Epithelial cell of prostate (primary cell): Measurements from ENCODE around the gene SORCS2.

Experiments
- DNase-seq: peaks from one replicate; pipeline ENCODE4 v3.0.0-alpha.2; 2011; ENCODE audit warnings: low read depth, low spot score
- H3K27ac ChIP-seq: fragments of 450-650 bp; 2 replicates; pipeline ENCODE4 v1.5.1; 2017; ENCODE audit warnings: mild to moderate bottlenecking

The SORCS2 gene

DNA sequence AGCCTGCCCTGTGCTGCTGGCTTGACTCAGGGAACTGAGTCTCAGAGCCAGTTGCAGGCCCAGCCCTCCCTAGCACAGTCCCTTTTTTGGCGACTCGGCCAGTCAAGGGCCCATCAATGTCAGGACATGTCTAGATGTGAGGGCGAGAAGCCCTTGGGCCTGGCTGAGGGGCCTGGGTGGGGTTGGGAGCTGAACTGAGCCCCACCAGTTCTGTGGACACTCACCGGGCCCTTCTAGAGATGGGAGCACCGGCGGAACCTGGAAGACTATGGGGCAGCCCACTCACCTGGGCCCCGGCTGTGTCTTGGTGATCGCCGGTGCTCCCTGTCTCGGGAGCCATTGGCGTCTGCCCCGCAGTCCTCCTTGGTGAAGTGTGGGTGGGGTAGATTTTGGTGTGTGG lies 501.4 kb downstream of the SORCS2 start:
- no peak overlapping the region for H3K27ac ChIP-seq
- no peak for DNase-seq

DNA sequence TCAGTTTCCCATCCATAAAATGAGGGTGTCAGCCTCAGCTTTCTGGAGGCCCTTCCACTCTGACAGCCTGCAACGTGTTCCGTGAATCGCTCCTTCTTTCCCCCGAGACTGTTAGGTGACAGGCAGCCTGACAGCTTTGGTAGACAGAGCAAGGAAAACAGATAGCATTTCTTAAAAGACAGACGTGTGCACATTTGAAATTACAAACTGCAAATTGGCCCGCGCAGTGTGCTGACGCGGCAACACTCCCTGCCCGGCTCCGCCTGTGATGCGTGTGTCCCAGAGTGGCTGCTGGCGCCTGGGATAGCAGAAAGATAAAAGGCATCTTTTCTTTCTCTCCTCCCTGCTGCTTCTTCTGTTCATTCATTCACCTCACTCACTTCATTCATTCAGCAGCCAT lies 502.0 kb downstream of the SORCS2 start:
- DNase-seq = no peak
- H3K27ac ChIP-seq = no peak overlapping the region

DNA sequence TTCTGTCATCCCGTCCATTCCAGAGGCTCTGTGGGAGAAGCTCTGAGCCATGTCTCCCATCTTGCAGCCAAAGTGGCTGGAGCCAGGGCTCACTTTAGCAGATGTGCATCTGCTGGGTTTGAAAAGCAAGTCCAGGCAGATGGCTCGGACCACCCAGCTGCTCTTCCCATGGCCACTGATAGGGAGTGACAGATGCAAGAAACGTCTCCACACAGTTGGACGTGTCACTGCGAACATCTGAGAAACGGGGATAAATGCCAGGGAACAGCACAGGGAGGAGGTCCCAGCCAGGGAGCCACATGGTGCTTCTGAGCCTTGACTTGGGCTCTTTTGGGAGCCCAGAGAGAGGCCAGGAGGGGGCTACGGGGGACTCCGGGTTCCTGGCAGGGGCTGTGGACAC lies 505.0 kb downstream of the SORCS2 start:
- H3K27ac ChIP-seq = no peak overlapping the region
- no peak for DNase-seq

DNA sequence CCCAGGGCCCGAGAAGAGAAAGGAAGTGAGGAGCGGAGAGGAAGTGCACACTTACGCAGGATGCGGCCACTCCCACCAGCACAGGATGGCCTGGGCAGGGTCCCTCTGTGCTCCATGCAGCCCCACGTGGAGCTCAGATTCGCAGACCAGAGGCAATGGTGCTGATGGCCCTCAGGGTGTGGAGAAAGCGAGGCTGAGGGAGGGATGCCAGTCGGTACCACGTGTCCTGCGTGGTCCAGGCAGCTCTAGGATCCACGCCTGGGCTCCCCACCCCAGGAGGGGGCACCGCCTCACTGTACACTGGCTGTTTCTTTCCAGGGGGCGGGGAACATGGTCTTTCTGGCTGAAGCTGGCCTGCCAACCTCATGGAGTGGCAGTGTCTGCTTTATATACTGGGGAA lies 505.5 kb downstream of the SORCS2 start:
- no peak for DNase-seq
- no peak overlapping the region for H3K27ac ChIP-seq

DNA sequence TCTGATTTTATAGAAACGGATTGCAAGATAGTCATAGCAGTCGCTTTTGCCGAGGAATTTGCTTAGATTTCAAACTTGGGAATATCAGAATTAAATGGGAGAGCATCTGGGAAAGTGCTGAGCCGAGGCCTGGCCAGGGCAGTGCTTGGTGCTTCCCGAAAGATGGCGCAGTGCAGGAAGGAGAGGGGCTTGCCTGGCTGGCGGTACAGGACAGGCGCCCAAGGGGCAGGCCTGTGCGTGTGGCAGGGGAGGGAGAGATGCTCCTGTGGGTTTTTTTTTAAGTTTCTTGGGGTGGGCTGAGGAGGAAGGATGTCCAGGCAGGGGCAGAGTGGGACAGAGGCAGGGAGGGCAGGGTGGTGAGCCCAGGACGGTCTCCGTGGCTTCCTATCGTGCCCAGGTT lies 506.2 kb downstream of the SORCS2 start:
- H3K27ac ChIP-seq = no peak overlapping the region
- DNase-seq = no peak

DNA sequence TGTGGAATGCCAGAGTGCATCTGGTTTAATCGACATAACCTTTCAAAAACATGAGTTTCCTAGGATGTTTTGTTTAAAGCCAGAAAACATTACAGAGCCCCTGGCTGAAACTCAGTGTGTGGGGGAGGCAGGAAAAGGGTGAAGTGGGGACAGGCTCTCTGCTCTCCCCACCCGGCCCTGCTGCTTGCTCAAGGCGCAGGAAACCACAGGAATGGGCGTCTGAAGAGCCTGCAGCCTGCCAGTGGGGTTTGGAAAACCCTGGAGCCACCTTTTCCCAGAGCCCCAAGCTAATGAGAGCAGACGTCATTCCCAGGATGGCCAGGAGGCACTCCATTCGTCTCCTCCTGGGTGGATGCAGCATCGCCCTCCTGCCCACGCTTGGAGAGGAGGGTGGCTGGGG lies 506.7 kb downstream of the SORCS2 start:
- H3K27ac ChIP-seq = no peak overlapping the region
- DNase-seq = no peak

DNA sequence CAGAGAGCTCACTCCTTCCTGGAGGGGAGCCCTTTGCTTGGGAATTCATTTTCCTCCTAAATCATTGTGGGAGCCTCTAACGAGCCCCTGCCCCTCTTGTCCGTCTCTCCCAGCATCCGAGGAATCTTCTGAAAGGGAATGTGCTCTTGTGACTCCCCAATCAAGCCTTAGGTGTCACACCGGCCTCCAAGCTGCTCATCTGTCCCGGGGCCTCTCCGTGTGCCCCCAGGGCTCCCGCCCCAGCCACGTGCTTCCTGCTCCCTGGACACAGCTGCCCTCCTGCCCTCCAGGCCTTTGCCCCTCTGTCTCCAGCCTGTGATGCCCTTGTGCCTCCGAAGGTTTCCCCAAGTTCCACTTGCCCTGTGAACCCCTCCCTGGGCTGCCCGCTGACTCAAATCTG lies 507.5 kb downstream of the SORCS2 start:
- no peak overlapping the region for H3K27ac ChIP-seq
- DNase-seq = no peak

DNA sequence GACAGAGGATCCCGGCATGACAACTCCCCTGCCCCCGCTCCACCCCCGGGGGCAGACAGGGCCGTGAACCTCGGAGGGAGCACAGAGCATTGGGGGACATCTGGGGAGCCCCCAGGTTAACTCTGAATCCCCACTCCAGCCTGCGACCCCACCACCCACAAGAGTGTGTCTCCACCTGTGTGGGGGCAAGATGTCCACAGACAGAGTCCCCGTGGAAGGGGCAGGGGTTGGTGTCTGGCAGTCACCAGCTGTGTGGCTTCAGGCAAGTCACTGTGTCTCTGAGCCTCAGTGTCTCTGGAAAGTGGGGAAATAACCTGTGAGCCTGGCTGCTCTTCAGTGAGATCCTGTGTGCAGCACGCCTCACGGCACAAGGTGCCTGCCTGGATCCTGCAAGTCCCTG lies 508.3 kb downstream of the SORCS2 start:
- DNase-seq = no peak
- H3K27ac ChIP-seq = no peak overlapping the region

DNA sequence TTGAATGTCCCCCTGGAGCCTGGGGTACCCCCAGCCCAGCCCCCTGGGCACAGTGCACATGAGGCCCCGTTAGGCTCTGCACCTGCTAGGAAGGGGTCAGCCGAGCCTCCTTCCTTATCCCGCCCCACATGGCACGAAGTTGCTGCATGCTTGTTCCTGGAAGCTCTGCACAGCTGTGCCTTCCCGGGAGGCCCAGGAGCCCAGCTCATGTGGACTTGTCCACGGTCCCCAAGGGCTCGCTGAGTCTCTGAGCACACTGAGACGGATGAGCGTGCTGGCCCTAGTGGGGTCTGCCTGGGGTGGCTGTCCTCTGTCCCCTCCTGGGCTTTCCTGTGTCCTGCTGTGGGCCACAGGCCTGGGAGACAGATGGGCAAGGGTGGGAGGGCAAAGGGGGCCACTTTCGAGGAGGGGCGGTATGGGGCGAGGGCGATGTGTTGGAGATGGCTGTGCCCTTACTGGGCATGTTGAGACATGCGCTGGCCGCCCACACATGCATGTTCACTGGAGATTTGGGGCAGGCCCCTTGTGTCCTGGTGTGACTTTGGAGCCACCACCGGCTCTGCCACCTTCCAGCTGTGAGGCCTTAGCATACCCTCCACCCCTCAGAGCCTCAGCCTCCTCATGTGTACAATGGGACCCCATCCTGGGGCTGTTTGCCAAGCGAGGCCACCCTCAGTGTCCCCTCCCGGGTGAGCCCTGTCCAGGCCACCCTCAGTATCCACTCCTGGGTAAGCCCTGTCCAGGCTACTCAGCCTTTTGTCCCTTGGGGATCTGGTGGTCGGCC lies 509.7 kb downstream of the SORCS2 start:
- no peak for DNase-seq
- H3K27ac ChIP-seq = no peak overlapping the region

DNA sequence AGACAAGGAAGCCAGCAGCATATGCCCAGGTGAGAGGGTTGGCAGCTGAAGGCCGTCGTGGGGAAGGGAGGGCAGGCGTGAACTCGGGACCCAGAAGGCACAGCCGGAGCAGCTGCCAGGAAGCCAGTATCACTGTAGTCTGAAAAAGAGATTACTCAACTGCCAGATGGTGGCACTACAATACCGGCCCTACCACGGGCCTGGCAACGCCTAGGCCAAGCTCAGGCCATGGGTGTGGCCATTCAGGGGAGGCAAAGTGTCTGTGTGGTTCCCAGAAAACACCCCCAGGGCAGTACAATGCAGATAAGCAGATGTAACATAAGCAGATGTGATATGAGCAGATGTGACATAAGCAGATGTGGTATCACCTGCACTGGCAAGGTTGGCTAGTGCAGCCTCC lies 511.4 kb downstream of the SORCS2 start:
- DNase-seq = no peak
- no peak overlapping the region for H3K27ac ChIP-seq

DNA sequence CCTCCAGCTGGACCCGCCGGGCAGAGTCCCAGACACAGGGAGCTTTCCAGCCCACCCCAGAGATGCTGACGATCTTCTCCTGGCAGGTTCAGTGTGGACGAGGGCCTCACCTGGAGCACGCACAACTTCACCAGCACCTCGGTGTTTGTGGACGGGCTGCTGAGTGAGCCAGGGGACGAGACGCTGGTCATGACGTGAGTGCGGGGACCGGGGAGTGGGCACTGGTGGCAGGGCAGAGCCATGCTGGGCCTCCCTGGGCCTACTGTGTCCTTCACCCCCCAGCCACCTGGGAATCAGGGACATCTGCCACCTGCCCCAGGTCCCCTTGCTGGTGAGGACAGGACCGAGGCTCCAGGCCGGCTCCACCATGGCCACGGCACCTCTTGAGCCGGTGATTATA lies 511.8 kb downstream of the SORCS2 start:
- DNase-seq = no peak
- no peak overlapping the region for H3K27ac ChIP-seq

DNA sequence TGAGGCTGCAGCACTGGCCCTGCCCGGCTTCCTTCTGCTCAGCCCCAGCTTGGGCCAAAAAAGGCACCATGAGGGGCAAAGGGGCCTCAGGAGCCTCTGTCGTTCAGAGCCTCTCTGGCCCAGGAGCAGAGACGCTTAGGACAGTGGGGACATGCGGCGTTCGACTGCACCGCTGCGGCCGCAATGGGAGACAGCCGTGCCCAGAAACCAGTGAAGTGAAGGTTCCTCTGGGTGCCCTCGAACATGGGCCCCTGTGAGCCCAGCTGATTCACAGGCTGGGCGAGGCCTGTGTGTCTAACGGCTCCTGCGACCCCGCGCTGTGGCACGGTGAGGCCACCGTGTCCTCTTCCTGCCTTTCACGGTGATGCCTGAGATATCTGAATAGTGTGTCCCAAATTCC lies 512.3 kb downstream of the SORCS2 start:
- DNase-seq = no peak
- H3K27ac ChIP-seq = no peak overlapping the region

DNA sequence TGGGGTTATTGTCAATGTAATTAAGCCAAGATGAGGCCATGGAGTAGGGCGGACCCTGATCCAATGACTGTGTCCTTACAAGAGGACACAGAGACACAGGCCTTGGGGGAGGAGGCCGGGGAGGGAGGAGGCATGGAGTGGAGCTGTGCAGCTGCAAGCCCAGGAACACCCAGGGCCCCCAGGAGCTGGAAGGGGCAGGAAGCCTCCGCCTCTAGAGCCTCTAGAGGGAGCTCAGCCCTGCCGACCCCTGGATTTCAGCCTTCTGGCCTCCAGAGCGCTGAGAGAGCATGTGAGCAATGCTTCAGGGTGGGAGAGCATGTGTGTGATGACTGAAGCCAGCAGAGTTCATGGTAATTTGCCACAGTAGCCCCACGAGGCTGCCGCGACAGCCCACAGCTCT lies 512.7 kb downstream of the SORCS2 start:
- DNase-seq = no peak
- no peak overlapping the region for H3K27ac ChIP-seq

DNA sequence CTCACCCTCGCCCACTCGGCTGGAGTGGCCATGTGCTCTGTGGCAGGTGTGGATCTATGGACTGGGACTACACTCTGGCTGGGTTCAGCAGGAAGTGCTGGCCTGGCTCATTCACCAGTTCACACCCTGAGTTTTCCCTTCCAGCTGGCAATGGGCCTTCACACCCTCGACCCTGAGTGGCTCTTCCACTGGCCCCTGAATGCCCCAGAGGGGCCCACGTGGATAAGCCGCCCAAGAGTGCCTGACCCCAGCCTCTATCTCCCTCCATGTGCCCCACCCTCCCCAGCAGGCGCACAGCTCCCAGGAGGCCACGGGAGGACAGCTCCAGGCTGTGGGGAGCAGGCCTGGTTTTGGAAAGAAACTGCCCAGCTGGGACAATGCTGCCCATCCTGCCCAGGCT lies 513.3 kb downstream of the SORCS2 start:
- no peak for DNase-seq
- no peak overlapping the region for H3K27ac ChIP-seq

DNA sequence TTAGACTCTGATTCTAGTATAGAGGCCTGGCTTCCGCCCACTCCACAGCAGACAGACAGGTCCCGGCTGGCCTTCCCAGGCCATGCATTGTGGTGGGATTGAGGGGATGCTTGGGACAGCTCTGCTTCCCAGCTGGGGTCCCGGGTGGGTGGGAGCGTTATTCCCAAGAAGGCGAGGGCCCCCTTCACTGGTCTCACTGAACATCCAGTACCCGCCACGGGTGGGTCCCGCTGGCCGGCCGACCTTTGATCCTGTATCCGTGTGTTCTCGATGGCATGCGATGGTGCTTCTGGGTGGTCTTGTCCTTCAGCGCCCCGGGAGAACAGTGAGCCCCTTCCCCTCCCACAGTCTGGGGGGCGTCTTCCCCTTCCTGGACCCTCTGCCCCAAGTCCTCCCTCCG lies 515.9 kb downstream of the SORCS2 start:
- no peak overlapping the region for H3K27ac ChIP-seq
- no peak for DNase-seq

DNA sequence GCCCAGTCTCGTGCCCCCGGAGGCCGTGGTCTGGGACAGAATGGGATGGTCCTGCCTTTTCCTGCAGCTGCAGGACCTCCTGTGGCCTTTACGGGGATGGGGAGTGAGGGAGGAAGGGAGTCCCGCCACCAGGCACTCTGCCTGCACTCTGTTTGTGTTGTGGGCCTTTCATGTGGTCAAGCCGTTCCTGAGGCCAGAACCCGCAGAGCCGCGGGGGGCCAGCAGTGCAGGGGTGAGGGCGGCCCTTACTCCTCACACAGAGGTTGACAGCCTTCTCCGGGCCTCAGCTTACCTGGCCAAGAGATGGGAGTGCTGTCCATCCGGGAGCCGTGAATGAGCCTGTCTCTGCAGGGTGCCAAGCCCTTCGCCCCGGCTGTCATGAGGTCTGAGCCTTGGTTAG lies 516.6 kb downstream of the SORCS2 start:
- no peak for DNase-seq
- H3K27ac ChIP-seq = no peak overlapping the region

DNA sequence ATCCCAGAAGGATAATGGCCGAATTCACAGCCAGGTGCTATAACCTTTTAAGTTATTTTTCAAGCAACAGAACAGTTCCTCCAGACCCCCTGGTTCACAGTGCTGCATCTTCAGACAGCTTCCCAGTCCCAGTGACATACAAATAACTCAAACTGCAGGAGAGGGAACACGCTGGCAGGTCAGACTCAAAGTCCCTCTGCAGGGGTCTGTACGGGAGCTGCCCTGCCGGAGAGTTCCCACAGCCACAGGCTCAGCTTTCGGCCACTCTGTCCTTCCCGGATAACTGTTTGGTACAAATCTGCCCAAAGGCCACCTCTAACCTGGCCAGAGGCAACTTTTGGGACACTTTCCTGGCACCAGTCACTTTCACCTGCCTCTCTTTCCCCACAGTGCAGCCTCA lies 517.1 kb downstream of the SORCS2 start:
- H3K27ac ChIP-seq = no peak overlapping the region
- DNase-seq = no peak

DNA sequence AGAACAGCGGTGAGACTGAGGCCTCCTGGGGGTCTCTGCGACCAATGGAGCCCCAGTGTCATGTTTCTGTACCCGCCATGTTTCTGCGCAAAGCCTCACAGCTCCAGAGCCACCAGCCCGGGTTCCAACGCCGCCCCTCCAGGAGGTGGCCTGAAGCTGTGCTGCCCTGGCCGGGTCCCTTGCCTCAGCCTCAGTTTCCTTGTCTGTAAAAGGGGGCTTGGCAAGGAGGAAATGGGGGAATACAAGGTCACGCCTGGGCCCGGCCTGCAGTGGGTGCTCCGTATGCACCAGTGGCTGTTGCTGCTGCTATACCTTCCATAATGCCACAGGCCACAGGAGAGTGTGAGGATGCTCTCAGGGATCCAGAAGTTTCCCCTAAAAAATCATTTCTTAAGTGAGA lies 517.8 kb downstream of the SORCS2 start:
- no peak overlapping the region for H3K27ac ChIP-seq
- no peak for DNase-seq

DNA sequence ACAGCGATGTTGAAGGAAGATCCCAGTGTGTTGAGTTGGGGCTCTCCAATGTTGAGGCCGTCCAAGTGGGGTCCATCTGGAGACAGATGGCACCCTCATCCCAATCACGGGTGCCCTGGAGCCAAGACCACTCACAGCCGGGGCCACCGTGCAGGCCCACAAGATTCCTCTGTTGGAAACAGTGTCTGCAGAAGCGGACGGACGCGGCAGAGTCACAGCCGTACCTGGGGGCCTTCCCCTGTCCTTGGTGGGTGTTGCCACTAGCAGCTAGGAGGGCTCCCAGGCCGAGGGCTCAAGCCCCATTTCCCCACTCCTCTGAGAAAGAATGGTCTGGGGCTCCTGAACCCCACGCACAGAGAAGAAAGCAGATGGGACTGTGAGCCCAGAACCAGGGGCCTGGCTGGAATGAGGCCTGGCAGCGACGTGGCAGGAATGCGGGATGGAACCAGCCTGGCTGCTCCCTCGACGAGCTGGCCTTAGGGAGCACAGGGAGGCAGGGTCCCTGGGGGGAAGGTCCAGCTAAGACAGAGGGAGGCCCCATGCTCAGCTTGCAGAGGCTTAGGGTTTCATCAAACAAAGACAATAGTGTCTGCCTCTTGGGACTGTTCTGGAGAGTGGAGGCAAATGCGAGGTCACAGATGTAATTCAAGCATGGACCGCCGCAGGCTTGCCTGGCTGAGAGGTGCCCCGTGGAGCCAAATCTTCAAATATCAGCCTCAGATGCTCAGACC lies 518.4 kb downstream of the SORCS2 start:
- no peak for DNase-seq

DNA sequence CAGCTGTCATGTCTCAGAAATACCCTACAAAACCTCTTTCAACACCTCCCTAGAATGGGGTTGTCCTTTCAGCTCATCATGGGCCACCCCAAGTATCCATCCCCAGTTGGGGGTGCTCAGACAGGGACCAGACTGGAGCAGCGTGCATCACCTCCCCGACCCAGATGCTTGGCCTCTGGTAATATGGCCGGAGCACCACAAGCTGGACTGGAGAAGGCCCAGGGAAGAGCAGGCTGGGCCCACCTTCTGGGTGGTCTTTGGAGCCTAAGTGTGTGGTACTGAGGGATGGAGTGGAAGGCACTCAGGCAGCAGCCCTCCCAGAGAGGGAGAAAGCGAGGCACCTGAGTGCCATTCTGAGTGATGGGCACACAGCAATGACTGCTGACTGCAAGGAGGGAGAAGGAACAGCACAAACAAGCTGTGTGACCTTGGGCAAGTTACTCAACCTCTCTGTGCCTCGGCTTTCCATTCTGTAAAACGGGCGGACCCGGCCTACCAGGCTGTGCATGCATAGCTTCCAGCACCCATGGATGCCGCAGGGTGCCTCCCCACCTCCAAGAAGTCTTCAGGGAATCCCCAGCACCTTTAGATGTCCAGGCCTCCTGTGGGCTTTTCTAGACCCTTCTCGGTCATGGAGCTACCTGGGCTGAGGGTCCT lies 519.1 kb downstream of the SORCS2 start:
- no peak overlapping the region for H3K27ac ChIP-seq
- DNase-seq = no peak

More for the DNA sequence above, 518.4 kb downstream of the SORCS2 start:
- no peak overlapping the region for H3K27ac ChIP-seq

DNA sequence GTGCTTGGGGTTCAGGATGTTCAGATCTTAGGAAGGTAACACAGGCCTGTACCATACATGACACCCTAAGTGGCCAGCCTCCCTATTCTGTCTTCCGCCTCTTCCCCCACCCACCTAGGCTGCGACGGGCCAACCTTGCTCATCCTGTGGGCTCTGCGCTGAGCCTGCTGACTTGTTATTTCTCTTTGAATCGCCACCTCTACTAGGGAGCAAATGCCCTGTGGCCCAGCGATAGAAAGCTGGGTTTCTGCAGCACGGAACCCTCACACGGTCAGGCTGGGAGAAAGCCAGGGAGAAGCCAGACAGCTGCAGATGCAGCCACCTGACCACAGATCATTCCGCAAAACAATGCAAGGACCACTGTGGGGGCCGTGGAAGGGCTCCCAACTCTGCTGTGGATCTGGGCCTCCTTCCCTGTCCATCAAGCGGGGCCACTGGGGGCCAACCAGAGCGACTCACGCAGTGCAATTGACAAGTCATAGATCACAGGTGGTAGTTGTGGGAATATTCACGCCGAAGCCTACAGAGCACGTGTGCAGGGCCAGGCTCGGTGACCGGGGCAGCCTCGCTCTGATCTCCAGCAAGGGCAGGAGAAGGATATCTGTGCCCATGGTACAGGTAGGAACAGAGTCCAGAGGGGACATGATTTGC lies 519.8 kb downstream of the SORCS2 start:
- H3K27ac ChIP-seq = no peak overlapping the region
- no peak for DNase-seq
